Measurements from ENCODE around the gene EDN2. TPM values are rescaled to one million over a fixed set of nuclear protein-coding genes. Genes with fewer than 3 reads are reported as not detected.

The EDN2 gene
- total RNA-seq, 1 donor from 2014 or later, result 3.5 TPM

DNA sequence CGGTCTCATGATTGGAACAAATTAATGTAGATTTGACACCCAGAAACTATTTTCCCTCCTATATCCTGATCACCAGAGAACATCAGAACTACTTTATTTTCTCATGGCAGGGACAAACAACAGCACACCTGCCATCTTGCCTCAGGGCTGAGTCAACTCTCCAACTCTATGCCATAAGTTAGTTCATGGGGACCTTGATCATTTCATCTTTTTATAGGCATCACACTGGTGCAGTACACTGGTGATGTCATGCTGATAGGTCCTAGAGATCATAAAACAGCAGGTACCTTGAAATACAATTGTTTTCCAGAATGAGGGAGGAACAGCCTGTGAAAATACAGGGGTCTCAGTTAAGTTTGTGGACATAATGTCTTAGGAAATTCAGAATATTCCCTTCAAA, 45.8 kb downstream of the EDN2 start:
- Mint-ChIP-seq H3K9me3 (no peaks in the 10 kb centered on the region), H3K27me3 (ENCODE audit: low read depth) (no peaks in the 10 kb centered on the region), H3K36me3 (no peaks in the 10 kb centered on the region), H3K27ac (no peak overlapping the region), H3K4me3 (no peak overlapping the region), H3K4me1 (peaks cover 62% of the 10 kb centered on the region)
- no peak for DNase-seq (ENCODE audit: low spot score in 2 of 2, unreplicated experiment in 2 of 2)
- no peak for TF ChIP-seq CTCF (IDR thresholded peaks at IDR 0.05; ENCODE audit: unreplicated experiment)

DNA sequence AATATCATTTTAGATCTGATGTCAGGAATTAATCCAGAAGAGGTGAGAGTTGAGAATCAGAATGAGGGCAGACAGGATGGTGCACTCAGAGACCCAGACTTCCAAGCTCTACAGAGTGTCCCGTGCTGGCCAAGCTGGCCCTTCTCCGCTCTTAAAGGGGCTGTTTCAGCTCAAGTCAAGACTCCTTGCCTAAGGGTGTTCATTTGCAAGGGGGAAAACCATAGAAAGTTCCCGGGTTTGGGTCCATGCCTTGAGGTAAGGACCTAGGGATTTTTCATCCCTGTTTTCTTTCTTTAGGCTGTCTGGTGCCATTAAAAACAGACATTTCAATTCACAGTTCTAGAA, 47.5 kb downstream of the EDN2 start:
- H3K27me3 Mint-ChIP-seq (ENCODE audit: low read depth), result no peaks in the 10 kb centered on the region
- H3K4me3 Mint-ChIP-seq, result no peak overlapping the region
- TF ChIP-seq CTCF (IDR thresholded peaks at IDR 0.05; ENCODE audit: unreplicated experiment), result no peak
- H3K9me3 Mint-ChIP-seq, result no peaks in the 10 kb centered on the region
- H3K4me1 Mint-ChIP-seq, result peaks cover 65% of the 10 kb centered on the region
- no peaks in the 10 kb centered on the region for H3K36me3 Mint-ChIP-seq
- no peak for DNase-seq (ENCODE audit: low spot score in 2 of 2, unreplicated experiment in 2 of 2)
- H3K27ac Mint-ChIP-seq, result peak overlapping the region; percentile 98

DNA sequence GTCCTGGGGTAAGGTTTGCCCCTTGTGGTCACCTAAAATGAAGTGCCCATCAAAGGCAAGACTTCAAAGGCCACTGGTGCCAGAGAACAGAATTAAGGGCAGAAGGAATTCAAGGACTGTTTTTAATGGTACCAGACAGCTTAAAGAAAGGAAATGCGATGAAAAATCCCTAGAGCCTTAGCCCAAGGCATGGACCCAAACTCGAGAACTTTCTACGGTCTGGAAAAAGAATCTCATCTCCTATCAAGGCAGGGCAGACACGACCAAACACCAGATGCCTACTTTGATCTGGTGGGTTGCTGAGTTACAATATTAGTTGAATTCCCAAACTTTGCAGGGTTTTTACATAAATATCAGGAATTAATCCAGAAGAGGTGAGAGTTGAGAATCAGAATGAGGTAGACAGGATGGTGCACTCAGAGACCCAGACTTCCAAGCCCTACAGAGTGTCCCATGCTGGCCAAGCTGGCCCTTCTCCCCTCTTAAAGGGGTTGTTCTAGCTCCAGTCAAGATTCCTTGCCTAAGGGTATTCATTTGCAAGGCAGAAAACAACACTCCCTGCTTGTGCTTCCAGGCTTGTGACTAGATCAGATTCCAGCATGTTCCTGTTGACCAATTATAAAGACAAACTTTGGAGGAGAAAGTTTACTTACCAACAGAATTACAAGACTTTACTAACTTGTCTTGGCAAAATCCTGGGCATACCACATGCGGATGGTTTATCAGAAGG, 48.0 kb downstream of the EDN2 start:
- H3K9me3 Mint-ChIP-seq, result no peaks in the 10 kb centered on the region
- peaks cover 70% of the 10 kb centered on the region for H3K4me1 Mint-ChIP-seq
- peak overlapping the region; percentile 98 for H3K27ac Mint-ChIP-seq

GRCh38 chr1:41435570-41436178, 48.8 kb downstream of the EDN2 start:
- peaks cover 65% of the 10 kb centered on the region for H3K4me1 Mint-ChIP-seq
- TF ChIP-seq CTCF (IDR thresholded peaks at IDR 0.05; ENCODE audit: unreplicated experiment), result no peak
- H3K9me3 Mint-ChIP-seq, result no peaks in the 10 kb centered on the region
- no peaks in the 10 kb centered on the region for H3K36me3 Mint-ChIP-seq
- H3K27me3 Mint-ChIP-seq (ENCODE audit: low read depth), result no peaks in the 10 kb centered on the region
- H3K27ac Mint-ChIP-seq, result peak overlapping the region; percentile 98
- H3K4me3 Mint-ChIP-seq, result no peak overlapping the region
- peak; percentile 71 to 83 for DNase-seq (ENCODE audit: low spot score in 2 of 2, unreplicated experiment in 2 of 2)

More for the DNA sequence above, 48.0 kb downstream of the EDN2 start:
- Mint-ChIP-seq H3K36me3 (no peaks in the 10 kb centered on the region), H3K4me3 (no peak overlapping the region), H3K27me3 (ENCODE audit: low read depth) (no peaks in the 10 kb centered on the region)
- no peak for TF ChIP-seq CTCF (IDR thresholded peaks at IDR 0.05; ENCODE audit: unreplicated experiment)
- DNase-seq (ENCODE audit: low spot score in 2 of 2, unreplicated experiment in 2 of 2), result no peak

DNA sequence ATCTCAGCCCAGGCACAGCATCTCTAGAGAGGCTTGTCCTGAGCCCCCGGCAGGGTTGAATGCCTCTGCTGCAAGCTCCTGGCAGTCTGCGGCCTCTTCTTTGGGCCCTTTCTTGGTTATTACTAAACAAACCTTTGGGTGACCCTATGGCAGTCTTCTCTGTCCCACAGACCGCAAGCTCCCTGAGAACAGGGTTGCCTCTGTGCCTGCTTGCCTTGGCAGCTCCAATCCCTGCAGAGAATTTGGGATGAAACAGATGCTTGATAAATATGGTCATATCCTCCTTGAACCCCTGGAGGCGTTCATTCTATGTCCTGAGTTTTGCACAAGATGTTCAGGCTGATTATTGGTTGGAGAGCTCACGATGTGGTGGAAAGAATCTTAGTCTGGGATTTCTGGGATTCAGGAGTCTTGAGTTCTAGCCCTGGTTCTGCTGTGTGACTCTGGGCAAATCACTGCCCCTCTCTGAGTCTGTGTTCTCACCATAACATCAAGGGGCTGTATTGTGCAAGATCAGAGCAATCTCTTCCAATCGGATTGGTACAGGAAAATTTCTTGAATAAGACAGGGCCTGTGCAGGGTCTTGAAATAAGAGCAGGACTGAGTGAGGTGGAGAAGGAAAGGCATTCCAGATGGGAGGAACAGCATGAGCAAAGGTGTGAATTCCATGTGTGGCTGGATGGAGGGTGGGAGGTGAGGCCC, 49.6 kb downstream of the EDN2 start:
- Mint-ChIP-seq H3K4me3 (no peak overlapping the region), H3K27ac (peak overlapping the region; percentile 98), H3K4me1 (peaks cover 73% of the 10 kb centered on the region), H3K9me3 (no peaks in the 10 kb centered on the region), H3K36me3 (no peaks in the 10 kb centered on the region), H3K27me3 (ENCODE audit: low read depth) (no peaks in the 10 kb centered on the region)
- TF ChIP-seq CTCF (IDR thresholded peaks at IDR 0.05; ENCODE audit: unreplicated experiment), result no peak
- DNase-seq (ENCODE audit: low spot score in 2 of 2, unreplicated experiment in 2 of 2), result no peak

Measured in mesothelial cell of epicardium (in vitro differentiated cells).